ENCODE data around the gene IL1RAP. TPM values are rescaled to one million over a fixed set of nuclear protein-coding genes. Genes with fewer than 3 reads are reported as not detected.

Gene IL1RAP
- total RNA-seq, 4 donors from 2014 or later, result 30.7 to 44.5 (median 32.1) TPM

- Histone ChIP-seq H3K36me3 (peaks cover 0 to 13% (median 0%) of the 10 kb centered on the region in 3 donors), H3K4me1 (no peaks in the 10 kb centered on the region), H3K27ac (no peak overlapping the region), H3K9me3 (no peaks in the 10 kb centered on the region), H3K4me3 (no peak overlapping the region), H3K27me3 (no peaks in the 10 kb centered on the region)
- intact Hi-C loops (cut with DNase I), result no loop called here
- DNase-seq, result no peak
- WGBS, 2 donors, result 61 to 65% methylated on average over 8 of the region's 8 CpGs
- TF ChIP-seq, protein P1, sequence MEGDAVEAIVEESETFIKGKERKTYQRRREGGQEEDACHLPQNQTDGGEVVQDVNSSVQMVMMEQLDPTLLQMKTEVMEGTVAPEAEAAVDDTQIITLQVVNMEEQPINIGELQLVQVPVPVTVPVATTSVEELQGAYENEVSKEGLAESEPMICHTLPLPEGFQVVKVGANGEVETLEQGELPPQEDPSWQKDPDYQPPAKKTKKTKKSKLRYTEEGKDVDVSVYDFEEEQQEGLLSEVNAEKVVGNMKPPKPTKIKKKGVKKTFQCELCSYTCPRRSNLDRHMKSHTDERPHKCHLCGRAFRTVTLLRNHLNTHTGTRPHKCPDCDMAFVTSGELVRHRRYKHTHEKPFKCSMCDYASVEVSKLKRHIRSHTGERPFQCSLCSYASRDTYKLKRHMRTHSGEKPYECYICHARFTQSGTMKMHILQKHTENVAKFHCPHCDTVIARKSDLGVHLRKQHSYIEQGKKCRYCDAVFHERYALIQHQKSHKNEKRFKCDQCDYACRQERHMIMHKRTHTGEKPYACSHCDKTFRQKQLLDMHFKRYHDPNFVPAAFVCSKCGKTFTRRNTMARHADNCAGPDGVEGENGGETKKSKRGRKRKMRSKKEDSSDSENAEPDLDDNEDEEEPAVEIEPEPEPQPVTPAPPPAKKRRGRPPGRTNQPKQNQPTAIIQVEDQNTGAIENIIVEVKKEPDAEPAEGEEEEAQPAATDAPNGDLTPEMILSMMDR (IDR thresholded peaks at IDR 0.05), result no peak
- no peak for TF ChIP-seq POLR2A (IDR thresholded peaks at IDR 0.05)
Measured at GRCh38 chr3:190618330-190619030, 104.6 kb downstream of the IL1RAP start.

DNA sequence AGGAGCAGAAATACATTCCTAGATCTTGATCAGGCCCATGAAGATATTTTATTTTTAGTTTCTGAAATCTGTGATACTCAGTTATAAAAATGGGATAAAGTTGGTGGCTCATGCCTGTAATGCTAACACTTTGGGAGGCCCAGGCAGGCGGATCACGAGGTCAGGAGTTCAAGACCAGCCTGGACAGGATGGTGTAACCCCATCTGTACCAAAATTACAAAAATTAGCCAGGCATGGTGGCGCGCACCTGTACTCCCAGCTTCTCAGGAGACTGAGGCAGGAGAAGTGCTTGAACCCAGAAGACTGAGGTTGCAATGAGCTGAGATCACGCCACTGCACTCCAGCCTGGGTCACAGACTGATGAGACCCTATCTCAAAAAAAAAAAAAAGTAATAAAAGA is 105.5 kb downstream of the IL1RAP start:
- H3K9me3 ChIP-seq, result no peaks in the 10 kb centered on the region
- no peak for DNase-seq
- H3K27ac ChIP-seq, result no peak overlapping the region
- no peaks in the 10 kb centered on the region for H3K27me3 ChIP-seq
- intact Hi-C loops (cut with DNase I), result no loop called here
- 76 to 79% methylated on average over 5 of the region's 5 CpGs for WGBS, 2 donors
- H3K36me3 ChIP-seq, result peaks cover 0 to 19% (median 0%) of the 10 kb centered on the region in 3 donors
- TF ChIP-seq, protein P1 (IDR thresholded peaks at IDR 0.05), result no peak
- TF ChIP-seq POLR2A (IDR thresholded peaks at IDR 0.05), result no peak
- H3K4me1 ChIP-seq, result no peaks in the 10 kb centered on the region
- no peak overlapping the region for H3K4me3 ChIP-seq

- Histone ChIP-seq H3K4me1 (no peaks in the 10 kb centered on the region), H3K4me3 (no peak overlapping the region), H3K27me3 (no peaks in the 10 kb centered on the region), H3K9me3 (no peaks in the 10 kb centered on the region), H3K36me3 (peaks cover 0 to 23% (median 0%) of the 10 kb centered on the region in 3 donors), H3K27ac (no peak overlapping the region)
- DNase-seq, result no peak
- intact Hi-C loops (cut with DNase I), result no loop called here
- 80 to 88% methylated on average over 2 of the region's 2 CpGs for WGBS, 2 donors
- TF ChIP-seq, protein P1 (IDR thresholded peaks at IDR 0.05), result no peak
- no peak for TF ChIP-seq POLR2A (IDR thresholded peaks at IDR 0.05)
Measured at GRCh38 chr3:190619761-190620160, 105.9 kb downstream of the IL1RAP start.

DNA sequence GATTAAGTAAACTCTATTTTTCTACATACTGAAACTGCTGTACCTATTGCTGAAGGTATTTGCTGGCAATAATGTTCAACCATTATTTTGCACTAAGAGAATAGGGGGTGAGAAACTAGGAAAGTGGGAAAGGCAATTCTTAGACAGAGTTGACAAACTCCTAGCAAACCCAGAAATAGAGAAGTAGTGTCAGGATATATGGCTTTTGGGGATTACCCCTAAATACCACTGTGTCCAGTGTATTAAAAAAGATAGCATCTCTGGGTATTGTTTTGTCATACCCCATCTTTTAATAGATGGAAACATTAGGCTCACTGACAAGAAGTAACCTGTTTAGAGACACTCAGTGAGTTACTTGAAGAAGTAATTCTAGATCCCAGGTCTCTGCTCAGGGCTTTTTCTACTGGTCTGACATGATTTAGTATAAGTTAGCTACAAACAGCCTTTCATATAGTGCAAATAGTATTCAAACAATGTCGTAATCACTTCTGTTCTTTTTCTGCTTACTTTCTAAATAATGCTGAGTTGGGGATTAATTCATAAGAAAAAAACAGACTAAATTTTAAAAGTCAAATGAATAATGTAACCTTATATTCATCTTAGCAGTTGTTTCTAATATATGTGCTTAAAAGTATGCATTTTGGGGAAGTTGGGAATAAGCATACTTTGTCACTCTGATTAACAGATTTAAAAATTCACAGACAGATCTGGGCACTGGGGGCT is 107.2 kb downstream of the IL1RAP start:
- no peak overlapping the region for H3K27ac ChIP-seq
- no peak for DNase-seq
- 86% methylated on average over 1 of the region's 1 CpG for WGBS, 2 donors
- intact Hi-C loops (cut with DNase I), result no loop called here
- TF ChIP-seq, protein P1 (IDR thresholded peaks at IDR 0.05), result no peak
- TF ChIP-seq POLR2A (IDR thresholded peaks at IDR 0.05), result no peak
- H3K9me3 ChIP-seq, result no peaks in the 10 kb centered on the region
- H3K36me3 ChIP-seq, result peaks cover 0 to 36% (median 0%) of the 10 kb centered on the region in 3 donors
- no peaks in the 10 kb centered on the region for H3K27me3 ChIP-seq
- H3K4me1 ChIP-seq, result no peaks in the 10 kb centered on the region
- H3K4me3 ChIP-seq, result no peak overlapping the region

- DNase-seq, result no peak
- Histone ChIP-seq H3K27me3 (no peaks in the 10 kb centered on the region), H3K4me3 (no peak overlapping the region), H3K36me3 (peaks cover 0 to 44% (median 0%) of the 10 kb centered on the region in 3 donors), H3K9me3 (no peaks in the 10 kb centered on the region), H3K27ac (no peak overlapping the region), H3K4me1 (no peaks in the 10 kb centered on the region)
- WGBS, 2 donors, result 71 to 73% methylated on average over 3 of the region's 3 CpGs
- no peak for TF ChIP-seq POLR2A (IDR thresholded peaks at IDR 0.05)
- TF ChIP-seq, protein P1 (IDR thresholded peaks at IDR 0.05), result no peak
- intact Hi-C loops (cut with DNase I), result no loop called here
Measured at GRCh38 chr3:190621927-190622326, 108.0 kb downstream of the IL1RAP start.
